GM12875 (cell line): ENCODE measurements around the gene TRAM2.

ENCODE experiments used
- H3K4me3 ChIP-seq: one replicate; pipeline ENCODE4 v1.5.1; 2011; ENCODE audit warnings: low read depth, low read length, control low read depth
- CTCF ChIP-seq: IDR thresholded peaks from 2 replicates; pipeline ENCODE4 v1.5.1; 2011; ENCODE audit warnings: low read depth, mild to moderate bottlenecking, control low read depth, inconsistent platforms, low read length, moderate library complexity, borderline replicate concordance; ENCODE audit not compliant: insufficient read depth

TRAM2 gene

DNA sequence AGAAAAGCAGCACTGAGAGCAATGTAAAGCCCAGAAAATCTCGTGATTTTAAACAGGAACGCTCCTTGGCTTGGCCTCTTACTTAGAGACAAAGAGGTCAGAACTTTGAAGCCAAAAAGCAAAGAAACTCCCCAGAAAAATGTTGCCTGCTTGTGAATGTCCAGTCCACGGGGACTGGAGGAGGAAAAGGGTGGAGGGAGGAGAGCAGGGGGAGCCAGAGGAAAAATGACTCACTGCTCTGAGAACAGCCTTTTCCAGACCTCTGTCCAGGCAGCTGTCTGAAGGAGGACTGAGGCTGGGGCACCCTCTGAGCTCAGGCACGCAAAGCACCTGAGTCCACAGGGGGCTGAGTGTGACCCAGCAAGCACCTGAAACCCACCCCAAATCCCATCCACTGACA lies 64.7 kb downstream of the TRAM2 start:
- no peak overlapping the region for H3K4me3 ChIP-seq
- no peak for TF ChIP-seq CTCF

DNA sequence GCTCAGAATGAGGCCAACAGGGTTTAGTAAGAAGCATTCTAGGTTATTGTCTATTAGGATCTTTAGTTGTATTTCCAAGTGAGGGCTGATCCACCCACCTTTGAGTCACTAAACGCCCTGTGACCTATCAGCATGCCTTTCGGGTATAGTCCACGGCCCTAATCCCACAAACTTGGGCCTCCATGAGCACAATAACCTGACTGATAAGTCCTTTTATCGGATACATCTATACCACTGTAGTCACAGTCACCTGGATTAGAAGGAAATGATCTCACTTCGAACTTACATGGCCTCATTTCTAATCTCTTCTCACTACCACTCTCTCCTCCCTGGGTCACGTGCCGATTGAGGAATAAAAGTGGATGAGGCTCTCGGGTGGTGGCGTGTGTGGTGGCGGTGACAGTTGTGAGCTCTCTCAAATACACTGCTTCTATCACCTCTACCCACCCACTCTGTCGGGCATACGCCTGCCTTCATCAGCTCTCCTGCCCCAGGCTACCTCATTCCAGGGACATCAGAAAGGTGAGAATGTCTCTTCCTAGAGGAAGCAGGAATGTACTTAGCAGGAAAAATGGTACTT lies 65.2 kb downstream of the TRAM2 start:
- no peak overlapping the region for H3K4me3 ChIP-seq
- TF ChIP-seq CTCF = no peak

- H3K4me3 ChIP-seq = no peak overlapping the region
- no peak for TF ChIP-seq CTCF
Observed at GRCh38 chr6:52511163-52511562, 65.7 kb downstream of the TRAM2 start.

- TF ChIP-seq CTCF = no peak
- H3K4me3 ChIP-seq = no peak overlapping the region
Observed at GRCh38 chr6:52510213-52510562, 66.7 kb downstream of the TRAM2 start.

DNA sequence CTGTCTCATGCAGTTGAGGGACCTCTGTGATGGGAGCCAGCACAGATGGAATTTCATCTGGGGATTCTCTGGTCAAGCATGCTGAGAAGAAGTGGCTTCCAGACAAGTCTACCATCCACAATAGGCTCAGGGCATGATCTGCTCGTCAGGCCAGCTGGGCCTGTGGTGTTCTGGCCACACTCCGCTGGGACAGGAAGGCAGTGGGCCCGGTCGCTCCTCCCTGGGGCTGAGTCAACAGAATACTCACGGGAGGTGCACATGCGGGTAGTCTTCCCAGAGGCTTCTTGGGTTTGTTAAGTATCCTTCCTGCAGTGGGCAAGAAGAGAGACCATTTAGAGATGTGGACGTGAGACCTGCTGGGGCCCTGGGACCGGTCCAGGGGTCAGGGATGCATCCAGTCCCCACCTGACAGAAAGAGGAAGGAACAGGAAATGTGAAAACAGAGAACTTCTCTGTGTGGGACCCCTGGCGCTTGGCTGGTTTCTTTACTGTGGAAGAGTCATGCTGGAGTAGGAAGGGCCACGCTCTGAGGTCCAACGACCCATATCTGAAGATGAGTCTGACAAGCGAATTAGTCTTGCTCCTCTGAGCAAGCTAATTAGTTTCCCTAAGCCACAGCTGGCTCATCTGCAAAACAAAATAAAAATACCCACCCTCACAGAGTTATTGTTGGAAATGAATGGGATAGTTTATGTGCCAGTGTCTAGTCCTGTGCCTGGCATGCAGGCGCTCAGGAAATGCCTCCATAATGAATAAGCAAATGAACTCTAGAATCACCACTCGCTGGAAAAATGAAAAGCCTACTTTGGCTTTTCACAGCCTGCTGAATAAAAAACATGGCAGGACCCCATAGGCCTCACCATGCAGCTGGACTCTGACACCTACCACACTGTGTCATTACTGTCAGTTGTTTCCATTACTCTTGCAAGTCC lies 67.3 kb downstream of the TRAM2 start:
- no peak for TF ChIP-seq CTCF
- H3K4me3 ChIP-seq = no peak overlapping the region

- TF ChIP-seq CTCF = no peak
- H3K4me3 ChIP-seq = no peak overlapping the region
Observed at GRCh38 chr6:52508261-52508739, 68.6 kb downstream of the TRAM2 start.

DNA sequence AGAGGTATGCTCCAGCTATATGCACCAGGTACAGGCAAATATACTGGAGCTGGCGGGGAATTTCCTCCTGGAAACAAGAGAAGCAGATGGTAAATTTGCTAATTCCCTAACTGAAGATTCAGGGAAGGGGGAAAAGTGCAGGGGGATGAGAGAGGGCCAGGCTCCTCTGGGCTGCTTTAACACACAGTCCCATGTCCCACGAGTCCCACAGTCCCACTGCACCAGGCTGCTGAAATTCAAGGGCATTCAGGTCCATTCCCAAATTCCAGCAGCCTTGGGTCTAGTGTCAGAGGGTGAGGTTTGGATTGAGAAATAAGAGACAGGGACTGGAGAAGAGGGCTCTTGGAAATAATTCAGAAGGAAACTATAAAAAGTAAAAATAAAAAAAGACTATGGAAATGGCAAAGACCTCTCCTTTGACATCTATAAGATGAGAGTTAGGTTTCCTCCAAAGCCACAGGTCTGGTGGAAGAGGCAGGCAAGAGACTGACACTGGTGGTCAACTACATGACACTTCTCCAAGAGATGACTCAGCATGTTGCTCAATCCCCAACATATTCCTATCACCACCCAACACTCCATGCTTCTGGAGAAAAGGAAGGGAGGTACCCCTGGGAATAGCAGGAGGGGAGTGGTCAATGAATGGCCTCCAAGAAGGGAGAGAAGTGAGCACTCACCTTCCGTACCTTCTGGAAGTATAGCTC lies 69.2 kb downstream of the TRAM2 start:
- H3K4me3 ChIP-seq = no peak overlapping the region
- no peak for TF ChIP-seq CTCF
